K562 (cell line): ENCODE measurements around the gene AGO3.

ENCODE experiments used
- CTCF ChIP-seq, 3 experiments: IDR thresholded peaks in 2 of 3; conservative IDR thresholded peaks in 1 of 3; 2 replicates each; pipeline ENCODE4 v1.5.1; 2011 to 2012; ENCODE audit warnings: low read length in 3 of 3, mild to moderate bottlenecking in 3 of 3, control low read depth in 2 of 3, improper control_type of control experiment in 1 of 3, inconsistent platforms in 1 of 3, low read depth in 1 of 3, mixed read lengths in 1 of 3, moderate library complexity in 1 of 3; ENCODE audit not compliant: insufficient read depth in 2 of 3
- IRF1 ChIP-seq: sonication (generic); formaldehyde crosslinking; IDR thresholded peaks from 2 replicates; pipeline ENCODE4 v1.8.0; 2022; ENCODE audit warnings: missing genetic modification reagents, mild to moderate bottlenecking, borderline replicate concordance
- POLR2A ChIP-seq: fragments of 450-650 bp; conservative IDR thresholded peaks from 2 replicates; pipeline ENCODE4 v1.6.1; 2016
- POLR2AphosphoS5 ChIP-seq: IDR thresholded peaks from 2 replicates; pipeline ENCODE4 v1.6.1; 2011; ENCODE audit warnings: mild to moderate bottlenecking, low read depth, low read length, moderate library complexity; ENCODE audit not compliant: control insufficient read depth, insufficient read depth
- ZNF197 ChIP-seq: fragments of 200-800 bp; sonication (Bioruptor generic); IDR thresholded peaks from 2 replicates; pipeline ENCODE4 v1.6.1; 2016; ENCODE audit warnings: low read depth, missing genetic modification characterization, missing compliant biosample characterization
- ZNF512 ChIP-seq: IDR thresholded peaks from 2 replicates; pipeline ENCODE4 v1.6.1; 2016; ENCODE audit warnings: missing genetic modification characterization, missing compliant biosample characterization

GRCh38 chr1:35923791-35924221 lies 7.1 kb upstream of the AGO3 start:
- TF ChIP-seq ZNF512 (tag), result no peak
- TF ChIP-seq CTCF (IDR thresholded peaks at IDR 0.05 in 2 of 3, conservative IDR thresholded peaks at IDR 0.05 in 1 of 3; ENCODE audit: insufficient read depth in 2 of 3, low read depth in 1 of 3, low read length in 3 of 3), result no peak
- TF ChIP-seq POLR2AphosphoS5, result no peak
- TF ChIP-seq POLR2A, result no peak
- no peak for TF ChIP-seq ZNF197
- no peak for TF ChIP-seq IRF1 (CRISPR knock-in tag)
